GM12864 (cell line): ENCODE data around the gene EEFSEC.

Source experiments
- DNase-seq: peaks from one replicate; pipeline ENCODE4 v3.0.0-alpha.2; 2011; ENCODE audit warnings: low read depth
- H3K4me3 ChIP-seq: 2 replicates; pipeline ENCODE4 v1.5.1; 2011; ENCODE audit warnings: mild to moderate bottlenecking, low read depth, low read length, control low read depth
- CTCF ChIP-seq: IDR thresholded peaks from 2 replicates; pipeline ENCODE4 v1.5.1; 2011; ENCODE audit warnings: low read depth, mild to moderate bottlenecking, moderate library complexity, low read length, control low read depth, inconsistent platforms; ENCODE audit errors: missing control alignments

The EEFSEC gene

GRCh38 chr3:128215290-128215689, 62.0 kb downstream of the EEFSEC start:
- TF ChIP-seq CTCF: no peak
- H3K4me3 ChIP-seq: no peak overlapping the region
- no peak for DNase-seq

GRCh38 chr3:128215800-128216495, 62.7 kb downstream of the EEFSEC start:
- no peak for DNase-seq
- TF ChIP-seq CTCF: no peak
- no peak overlapping the region for H3K4me3 ChIP-seq

- TF ChIP-seq CTCF: no peak
- H3K4me3 ChIP-seq: no peak overlapping the region
- peak; percentile 13 for DNase-seq
Measured at GRCh38 chr3:128217702-128218547, 64.6 kb downstream of the EEFSEC start.

- no peak for TF ChIP-seq CTCF
- DNase-seq: no peak
- no peak overlapping the region for H3K4me3 ChIP-seq
Measured at GRCh38 chr3:128218548-128219257, 65.4 kb downstream of the EEFSEC start.

GRCh38 chr3:128221328-128221727, 68.0 kb downstream of the EEFSEC start:
- DNase-seq: no peak
- no peak overlapping the region for H3K4me3 ChIP-seq
- TF ChIP-seq CTCF: no peak

GRCh38 chr3:128222796-128223385, 69.6 kb downstream of the EEFSEC start:
- no peak overlapping the region for H3K4me3 ChIP-seq
- no peak for DNase-seq
- TF ChIP-seq CTCF: no peak
